ENCODE measurements around the gene NCOA3.

NCOA3 gene

GRCh38 chr20:47603260-47603659 is 101.6 kb downstream of the NCOA3 start:
- TF ChIP-seq CTCF (IDR thresholded peaks at IDR 0.05; ENCODE audit: extremely low read depth, missing control alignments), result no peak

GRCh38 chr20:47605673-47606413 is 104.2 kb downstream of the NCOA3 start:
- no peak for TF ChIP-seq CTCF (IDR thresholded peaks at IDR 0.05; ENCODE audit: extremely low read depth, missing control alignments)
- no peak for DNase-seq (ENCODE audit: low spot score)

More at GRCh38 chr20:47603260-47603659, 101.6 kb downstream of the NCOA3 start:
- DNase-seq (ENCODE audit: low spot score), result no peak

- no peak for DNase-seq (ENCODE audit: low spot score)
- no peak for TF ChIP-seq CTCF (IDR thresholded peaks at IDR 0.05; ENCODE audit: extremely low read depth, missing control alignments)
Observed at GRCh38 chr20:47606414-47606982, 104.8 kb downstream of the NCOA3 start.

- no peak for TF ChIP-seq CTCF (IDR thresholded peaks at IDR 0.05; ENCODE audit: extremely low read depth, missing control alignments)
- DNase-seq (ENCODE audit: low spot score), result no peak
Observed at GRCh38 chr20:47606983-47607613, 105.4 kb downstream of the NCOA3 start.

GRCh38 chr20:47609001-47609400 is 107.3 kb downstream of the NCOA3 start:
- no peak for DNase-seq (ENCODE audit: low spot score)
- TF ChIP-seq CTCF (IDR thresholded peaks at IDR 0.05; ENCODE audit: extremely low read depth, missing control alignments), result no peak

- no peak for TF ChIP-seq CTCF (IDR thresholded peaks at IDR 0.05; ENCODE audit: extremely low read depth, missing control alignments)
- DNase-seq (ENCODE audit: low spot score), result peak; percentile 57
Observed at GRCh38 chr20:47610247-47610944, 108.7 kb downstream of the NCOA3 start.

- no peak for DNase-seq (ENCODE audit: low spot score)
- TF ChIP-seq CTCF (IDR thresholded peaks at IDR 0.05; ENCODE audit: extremely low read depth, missing control alignments), result no peak
Observed at GRCh38 chr20:47610945-47611250, 109.2 kb downstream of the NCOA3 start.

Measured in GM20000 (cell line).